SKM-1 (cell line): ENCODE results near the gene YOD1.

ENCODE experiments used
- DNase-seq: peaks from one replicate; lab custom pipeline; 2025; ENCODE audit not compliant: unreplicated experiment; lab: John Stamatoyannopoulos, UW

YOD1 gene

DNA sequence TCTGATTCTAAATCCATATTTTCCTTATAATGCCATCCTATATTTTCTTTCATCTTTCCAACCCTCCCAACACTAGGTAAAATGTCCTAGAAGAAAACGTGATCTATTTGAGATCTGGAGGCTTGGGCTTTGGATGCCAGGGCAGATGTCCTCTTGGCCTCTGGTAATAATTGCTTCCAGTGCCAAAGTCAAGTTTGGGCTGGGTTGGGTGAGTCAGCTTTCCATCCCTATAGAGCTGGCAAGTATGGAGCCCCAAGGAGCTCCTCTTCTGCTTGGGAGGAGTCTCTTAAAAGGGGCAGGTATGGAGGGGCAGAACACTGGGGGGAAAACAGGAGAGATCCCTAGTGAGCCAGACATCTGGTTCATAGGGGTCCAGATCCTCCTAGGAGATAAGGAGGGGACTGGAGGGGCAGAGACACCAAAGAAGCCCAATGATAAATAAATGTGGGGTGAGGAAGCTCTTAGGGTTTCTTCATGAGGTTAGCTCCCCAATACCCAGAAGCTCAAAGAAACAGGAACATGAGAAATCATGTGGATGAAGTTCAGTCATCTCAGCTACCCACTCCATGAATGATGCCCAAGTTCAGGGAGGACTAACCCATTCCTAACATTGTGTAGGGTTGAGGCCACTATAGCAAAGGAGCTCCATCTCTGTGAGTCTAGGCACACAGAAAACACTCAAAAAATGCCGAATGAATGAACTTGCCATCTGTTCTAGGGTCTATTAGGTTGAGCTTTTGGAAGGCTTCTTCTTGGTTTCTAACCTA, 21.9 kb downstream of the YOD1 start:
- DNase-seq = no peak

- DNase-seq = no peak
Measured at GRCh38 chr1:207027921-207028320, 23.1 kb downstream of the YOD1 start.

DNA sequence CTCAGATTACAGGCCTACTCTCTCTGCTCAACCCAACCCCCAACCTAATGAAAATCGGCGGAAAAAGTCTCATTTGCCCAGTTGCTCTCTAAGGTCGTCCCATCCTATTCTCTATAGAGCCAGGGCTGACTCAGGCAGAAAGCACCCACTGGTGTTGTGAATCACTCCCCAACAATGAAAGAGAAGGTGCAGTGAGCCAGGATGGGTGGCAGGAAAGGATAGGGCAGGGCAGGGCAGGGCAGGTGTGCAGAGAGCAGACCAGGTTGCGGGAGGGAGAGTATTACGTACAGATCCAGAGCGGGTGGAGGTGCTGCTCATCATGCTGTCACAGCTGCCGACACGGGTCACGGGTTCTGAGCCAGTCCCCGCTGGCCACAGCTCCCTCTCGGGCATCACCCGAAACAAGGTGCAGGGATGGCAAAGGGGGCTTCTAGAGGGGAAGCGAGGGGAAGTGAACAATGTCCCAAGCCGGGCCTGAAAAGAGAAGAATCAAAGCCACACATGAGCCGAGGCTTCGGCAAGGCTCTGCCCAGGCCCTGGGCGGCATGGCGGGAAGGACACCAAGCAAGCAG, 23.7 kb downstream of the YOD1 start:
- no peak for DNase-seq

DNA sequence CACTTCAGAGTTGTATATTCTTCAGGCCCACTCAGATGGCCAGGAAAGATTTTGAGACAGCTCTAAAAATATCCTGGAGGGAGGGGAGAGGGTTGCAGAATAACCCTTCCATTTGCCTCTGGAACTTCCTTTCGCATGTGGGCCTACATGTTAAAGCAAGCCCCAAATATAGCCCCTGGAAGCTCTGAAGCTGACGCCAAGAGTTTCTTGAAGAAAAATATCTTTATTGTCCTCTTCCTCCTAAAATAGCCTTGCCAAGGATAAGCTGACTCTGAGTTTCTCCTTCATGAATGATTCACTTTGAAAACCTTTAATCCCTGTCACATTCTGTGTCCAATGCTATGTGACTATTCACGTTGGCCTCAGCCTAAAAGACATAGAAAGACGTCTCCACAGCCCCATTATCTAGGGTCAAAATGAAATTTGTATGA, 24.9 kb downstream of the YOD1 start:
- DNase-seq = no peak

GRCh38 chr1:207025146-207025880, 25.7 kb downstream of the YOD1 start:
- DNase-seq = peak; percentile 42

GRCh38 chr1:207024202-207025145, 26.5 kb downstream of the YOD1 start:
- peak; percentile 86 for DNase-seq

GRCh38 chr1:207022996-207023679, 27.9 kb downstream of the YOD1 start:
- no peak for DNase-seq

- no peak for DNase-seq
Measured at GRCh38 chr1:207021876-207022596, 29.0 kb downstream of the YOD1 start.

DNA sequence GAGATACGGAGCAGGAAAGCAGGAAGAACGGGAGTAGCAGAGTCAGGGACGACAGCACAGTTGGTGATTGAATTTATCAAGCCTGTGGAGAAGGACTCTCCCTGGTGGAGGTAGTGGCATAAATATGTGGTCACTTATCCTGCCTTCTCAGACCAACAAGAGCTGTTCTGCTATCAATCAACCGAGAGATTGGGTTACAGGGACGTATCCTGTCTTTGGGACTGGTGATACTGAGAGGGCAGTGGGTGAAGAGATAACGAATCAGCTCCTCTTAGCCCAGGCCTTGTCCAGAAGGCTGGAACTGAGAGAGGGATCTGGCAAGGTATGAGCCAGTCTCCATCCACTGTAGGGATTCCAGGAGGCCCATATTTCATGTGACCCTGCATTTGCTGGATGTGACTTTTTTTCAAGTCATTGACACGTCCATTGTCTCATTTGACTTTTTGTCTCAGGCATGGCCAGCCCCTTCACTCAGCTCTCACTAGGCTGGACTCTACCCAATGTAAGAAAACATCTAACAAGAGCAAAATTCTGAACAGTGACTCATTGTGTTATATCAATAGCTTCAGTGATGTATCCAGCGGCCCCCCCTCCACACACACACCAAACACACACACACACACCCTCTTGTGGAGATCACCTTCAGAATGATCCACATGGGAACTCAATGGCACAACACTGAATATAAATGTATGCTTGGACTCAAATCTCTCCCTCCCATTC, 29.7 kb downstream of the YOD1 start:
- DNase-seq = no peak

DNA sequence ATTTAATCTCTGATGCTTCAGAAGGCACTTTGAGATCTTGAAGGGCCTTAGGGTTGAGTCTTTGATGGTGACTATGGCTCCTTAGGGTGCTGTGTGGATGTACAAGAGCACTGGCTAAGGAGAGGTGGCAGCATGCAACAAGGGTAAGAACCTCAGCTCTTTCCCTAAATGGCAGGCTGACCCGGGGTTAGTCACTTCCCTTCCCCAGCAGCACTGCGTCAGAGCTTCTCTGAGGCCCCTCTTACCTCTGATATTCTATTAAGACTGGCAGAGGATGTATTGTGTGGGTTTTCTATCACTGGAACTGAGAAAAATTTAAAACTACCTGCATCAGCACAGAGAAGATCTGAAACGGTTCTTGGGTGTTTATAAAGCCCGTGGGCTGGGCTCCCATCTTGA, 30.3 kb downstream of the YOD1 start:
- DNase-seq = no peak

DNA sequence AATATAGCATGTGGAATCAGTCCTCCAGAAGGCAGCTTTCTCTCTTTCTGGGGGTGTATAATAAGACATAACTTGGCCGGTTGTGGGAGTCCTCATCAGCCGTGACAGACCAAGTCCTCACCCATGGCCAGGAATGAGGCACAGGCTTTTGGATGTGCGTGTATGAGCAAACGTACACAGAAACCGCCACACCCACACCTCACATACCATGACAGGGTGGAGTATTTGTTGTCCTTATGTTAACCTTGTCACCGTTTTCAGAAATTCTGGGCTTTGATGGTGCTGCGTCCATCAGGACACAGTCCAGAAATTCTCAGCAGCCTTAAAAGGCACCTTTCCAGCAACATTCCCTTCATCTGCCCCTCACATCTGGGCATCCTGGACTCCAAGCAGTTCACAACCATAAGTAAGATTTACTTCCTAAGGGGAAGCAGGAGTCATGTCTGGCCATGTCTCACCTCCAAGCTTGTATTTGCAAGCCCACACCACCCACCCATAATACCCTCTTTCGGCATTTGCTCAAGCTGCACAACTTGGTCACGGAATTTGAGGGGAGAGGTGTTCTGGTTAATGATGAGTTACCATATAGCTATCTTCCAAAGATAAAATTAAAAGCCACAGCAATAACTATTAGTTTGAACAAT, 30.8 kb downstream of the YOD1 start:
- no peak for DNase-seq

GRCh38 chr1:207019661-207020060, 31.3 kb downstream of the YOD1 start:
- DNase-seq = no peak

GRCh38 chr1:207019161-207019560, 31.8 kb downstream of the YOD1 start:
- DNase-seq = no peak

- no peak for DNase-seq
Measured at GRCh38 chr1:207018707-207019106, 32.3 kb downstream of the YOD1 start.

- DNase-seq = no peak
Measured at GRCh38 chr1:207017615-207018559, 33.1 kb downstream of the YOD1 start.

- no peak for DNase-seq
Measured at GRCh38 chr1:207015791-207016190, 35.2 kb downstream of the YOD1 start.

DNA sequence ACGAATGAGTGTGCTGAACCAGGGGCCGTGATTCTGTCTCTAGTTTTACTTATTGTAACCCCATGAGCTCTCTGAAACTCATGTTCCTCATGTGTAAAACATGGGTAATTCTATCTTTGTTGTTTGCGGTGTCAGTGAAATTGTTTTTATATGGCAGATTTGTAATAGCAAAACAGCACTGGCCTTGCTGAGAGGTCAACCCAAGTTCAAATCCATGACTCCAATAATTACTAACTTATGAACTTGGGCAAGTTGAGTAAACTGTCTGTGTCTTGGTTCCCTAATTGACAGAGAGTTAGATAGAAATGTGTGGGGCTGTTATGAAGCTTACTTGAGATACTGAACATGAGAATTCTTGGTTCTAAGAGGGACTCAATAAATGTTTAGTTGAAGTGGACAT, 36.3 kb downstream of the YOD1 start:
- no peak for DNase-seq
